ENCODE measurements around the gene NPR1.
"Not testable (repeated sequence)": the region's sequence is repeated elsewhere in the genome, so short reads cannot be mapped to it uniquely, and the experiment has no call there.

NPR1 gene

DNA sequence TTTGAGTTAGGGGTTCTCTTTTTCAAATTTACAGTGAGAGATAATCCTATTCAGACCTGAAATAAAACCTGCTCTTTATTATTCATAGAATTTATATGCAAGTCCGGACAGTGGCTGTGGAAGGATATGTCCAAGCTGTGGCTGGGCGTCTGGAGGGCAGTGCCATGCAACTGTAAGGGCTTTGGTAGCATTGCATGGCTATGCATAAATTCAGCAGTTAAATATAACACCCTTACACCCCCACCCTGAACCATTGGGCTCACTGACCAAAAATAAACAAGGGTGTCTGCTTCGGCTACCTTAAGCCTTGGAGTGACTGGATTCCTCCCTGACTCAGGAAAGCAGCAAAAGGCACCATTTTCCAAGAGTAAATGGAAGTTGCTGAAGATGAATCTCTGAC, 39.2 kb upstream of the NPR1 start:
- H3K36me3 Mint-ChIP-seq (ENCODE audit: low read depth): peaks cover 76% of the 10 kb centered on the region
- H3K4me3 Mint-ChIP-seq: no peak overlapping the region
- no peaks in the 10 kb centered on the region for H3K9me3 Mint-ChIP-seq
- TF ChIP-seq CTCF (IDR thresholded peaks at IDR 0.05; ENCODE audit: unreplicated experiment in 3 of 3): no peak
- peaks cover 28% of the 10 kb centered on the region for H3K4me1 Mint-ChIP-seq
- H3K27me3 Mint-ChIP-seq (ENCODE audit: low read depth): no peaks in the 10 kb centered on the region
- no peak overlapping the region for H3K27ac Mint-ChIP-seq

GRCh38 chr1:153640213-153640612, 38.3 kb upstream of the NPR1 start:
- H3K36me3 Mint-ChIP-seq (ENCODE audit: low read depth): peaks cover 78% of the 10 kb centered on the region
- peaks cover 19% of the 10 kb centered on the region for H3K4me1 Mint-ChIP-seq
- H3K9me3 Mint-ChIP-seq; H3K4me3 Mint-ChIP-seq; H3K27me3 Mint-ChIP-seq (ENCODE audit: low read depth): not testable (repeated sequence)
- H3K27ac Mint-ChIP-seq: peak overlapping the region in 1 of 3 experiments; percentile 8

GRCh38 chr1:153640861-153641260, 37.6 kb upstream of the NPR1 start:
- Mint-ChIP-seq H3K27ac (peak overlapping the region in 2 of 3 experiments; percentile 8 to 15), H3K9me3 (no peaks in the 10 kb centered on the region), H3K4me1 (peaks cover 17% of the 10 kb centered on the region), H3K4me3 (no peak overlapping the region), H3K27me3 (ENCODE audit: low read depth) (no peaks in the 10 kb centered on the region), H3K36me3 (ENCODE audit: low read depth) (peaks cover 81% of the 10 kb centered on the region)
- TF ChIP-seq CTCF (IDR thresholded peaks at IDR 0.05; ENCODE audit: unreplicated experiment in 3 of 3): no peak

DNA sequence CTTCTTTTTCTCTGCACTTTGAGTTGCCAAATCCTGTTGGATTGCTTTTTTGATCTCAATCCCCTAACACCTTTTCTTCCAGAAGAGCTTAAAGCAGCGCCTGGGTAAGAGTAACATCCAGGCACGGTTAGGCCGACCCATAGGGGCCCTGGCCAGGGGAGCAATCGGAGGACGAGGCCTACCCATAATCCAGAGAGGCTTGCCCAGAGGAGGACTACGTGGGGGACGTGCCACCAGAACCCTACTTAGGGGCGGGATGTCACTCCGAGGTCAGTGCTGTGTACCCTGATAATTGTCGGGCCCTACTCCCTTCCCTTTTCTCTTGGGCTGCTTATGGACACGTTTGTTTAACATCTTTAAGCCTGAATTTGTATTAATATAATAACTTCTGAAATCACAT, 36.3 kb upstream of the NPR1 start:
- H3K27ac Mint-ChIP-seq: no peak overlapping the region
- no peak overlapping the region for H3K4me3 Mint-ChIP-seq
- H3K9me3 Mint-ChIP-seq: no peaks in the 10 kb centered on the region
- peaks cover 8% of the 10 kb centered on the region for H3K4me1 Mint-ChIP-seq
- no peak for TF ChIP-seq CTCF (IDR thresholded peaks at IDR 0.05; ENCODE audit: unreplicated experiment in 3 of 3)
- no peaks in the 10 kb centered on the region for H3K27me3 Mint-ChIP-seq (ENCODE audit: low read depth)
- H3K36me3 Mint-ChIP-seq (ENCODE audit: low read depth): peaks cover 78% of the 10 kb centered on the region

DNA sequence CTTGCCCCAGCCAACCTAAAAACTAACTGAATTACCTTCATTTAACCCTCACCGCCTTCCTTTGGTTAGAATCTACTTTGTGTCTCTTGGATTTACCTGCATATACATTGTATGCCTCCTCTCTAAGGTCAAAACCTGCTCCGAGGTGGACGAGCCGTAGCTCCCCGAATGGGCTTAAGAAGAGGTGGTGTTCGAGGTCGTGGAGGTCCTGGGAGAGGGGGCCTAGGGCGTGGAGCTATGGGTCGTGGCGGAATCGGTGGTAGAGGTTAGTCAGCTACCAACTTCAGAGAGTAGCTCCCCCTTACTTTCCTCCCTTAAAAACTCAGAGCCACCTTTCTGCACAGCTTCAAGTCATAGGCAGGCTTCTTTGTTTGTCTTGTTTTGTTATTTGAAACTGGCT, 35.4 kb upstream of the NPR1 start:
- Mint-ChIP-seq H3K4me3 (no peak overlapping the region), H3K9me3 (no peaks in the 10 kb centered on the region), H3K36me3 (ENCODE audit: low read depth) (peaks cover 74% of the 10 kb centered on the region), H3K27ac (peak overlapping the region in 1 of 3 experiments; percentile 21), H3K27me3 (ENCODE audit: low read depth) (no peaks in the 10 kb centered on the region), H3K4me1 (peaks cover under 1% of the 10 kb centered on the region)
- no peak for TF ChIP-seq CTCF (IDR thresholded peaks at IDR 0.05; ENCODE audit: unreplicated experiment in 3 of 3)

- H3K27ac Mint-ChIP-seq: peak overlapping the region in 2 of 3 experiments; percentile 3 to 21
- peaks cover 67% of the 10 kb centered on the region for H3K36me3 Mint-ChIP-seq (ENCODE audit: low read depth)
- no peaks in the 10 kb centered on the region for H3K9me3 Mint-ChIP-seq
- TF ChIP-seq CTCF (IDR thresholded peaks at IDR 0.05; ENCODE audit: unreplicated experiment in 3 of 3): no peak
- H3K27me3 Mint-ChIP-seq (ENCODE audit: low read depth): no peaks in the 10 kb centered on the region
- no peaks in the 10 kb centered on the region for H3K4me1 Mint-ChIP-seq
- no peak overlapping the region for H3K4me3 Mint-ChIP-seq
Observed at GRCh38 chr1:153643816-153644215, 34.7 kb upstream of the NPR1 start.
